GM12875 (cell line): ENCODE data around the gene TRMT10C.
"Not testable (repeated sequence)": the region's sequence is repeated elsewhere in the genome, so short reads cannot be mapped to it uniquely, and the experiment has no call there.

Experiments
- H3K4me3 ChIP-seq: one replicate; pipeline ENCODE4 v1.5.1; 2011; ENCODE audit warnings: low read depth, low read length, control low read depth
- TF ChIP-seq, protein P1 (sequence below): IDR thresholded peaks from 2 replicates; pipeline ENCODE4 v1.5.1; 2011; ENCODE audit warnings: low read depth, mild to moderate bottlenecking, control low read depth, inconsistent platforms, low read length, moderate library complexity, borderline replicate concordance; ENCODE audit not compliant: insufficient read depth

TRMT10C gene

GRCh38 chr3:101532783-101533602, 28.7 kb upstream of the TRMT10C start:
- TF ChIP-seq, protein P1, sequence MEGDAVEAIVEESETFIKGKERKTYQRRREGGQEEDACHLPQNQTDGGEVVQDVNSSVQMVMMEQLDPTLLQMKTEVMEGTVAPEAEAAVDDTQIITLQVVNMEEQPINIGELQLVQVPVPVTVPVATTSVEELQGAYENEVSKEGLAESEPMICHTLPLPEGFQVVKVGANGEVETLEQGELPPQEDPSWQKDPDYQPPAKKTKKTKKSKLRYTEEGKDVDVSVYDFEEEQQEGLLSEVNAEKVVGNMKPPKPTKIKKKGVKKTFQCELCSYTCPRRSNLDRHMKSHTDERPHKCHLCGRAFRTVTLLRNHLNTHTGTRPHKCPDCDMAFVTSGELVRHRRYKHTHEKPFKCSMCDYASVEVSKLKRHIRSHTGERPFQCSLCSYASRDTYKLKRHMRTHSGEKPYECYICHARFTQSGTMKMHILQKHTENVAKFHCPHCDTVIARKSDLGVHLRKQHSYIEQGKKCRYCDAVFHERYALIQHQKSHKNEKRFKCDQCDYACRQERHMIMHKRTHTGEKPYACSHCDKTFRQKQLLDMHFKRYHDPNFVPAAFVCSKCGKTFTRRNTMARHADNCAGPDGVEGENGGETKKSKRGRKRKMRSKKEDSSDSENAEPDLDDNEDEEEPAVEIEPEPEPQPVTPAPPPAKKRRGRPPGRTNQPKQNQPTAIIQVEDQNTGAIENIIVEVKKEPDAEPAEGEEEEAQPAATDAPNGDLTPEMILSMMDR, result no peak
- H3K4me3 ChIP-seq, result no peak overlapping the region

- TF ChIP-seq, protein P1, result no peak
- no peak overlapping the region for H3K4me3 ChIP-seq
Observed at GRCh38 chr3:101533603-101533968, 28.1 kb upstream of the TRMT10C start.

DNA sequence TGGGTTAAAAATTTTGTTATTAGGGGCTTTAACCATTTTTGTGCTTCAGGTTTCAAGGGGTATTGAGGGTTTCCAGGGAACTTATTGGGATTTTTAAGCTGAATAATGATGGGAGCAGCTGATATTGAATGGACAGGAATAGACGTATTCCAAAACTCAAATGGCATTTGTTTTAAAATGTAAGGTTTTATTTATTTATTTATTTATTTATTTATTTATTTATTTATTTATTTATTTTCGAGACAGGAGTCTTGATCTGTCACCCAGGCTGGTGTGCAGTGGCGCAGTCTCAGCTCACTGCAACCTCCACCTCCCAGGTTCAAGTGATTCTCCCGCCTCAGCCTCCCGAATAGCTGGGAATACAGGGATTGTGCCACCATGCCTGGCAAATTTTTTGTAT, 26.4 kb upstream of the TRMT10C start:
- no peak overlapping the region for H3K4me3 ChIP-seq
- TF ChIP-seq, protein P1, result no peak

GRCh38 chr3:101536266-101536665, 25.4 kb upstream of the TRMT10C start:
- TF ChIP-seq, protein P1, result no peak
- H3K4me3 ChIP-seq, result no peak overlapping the region

DNA sequence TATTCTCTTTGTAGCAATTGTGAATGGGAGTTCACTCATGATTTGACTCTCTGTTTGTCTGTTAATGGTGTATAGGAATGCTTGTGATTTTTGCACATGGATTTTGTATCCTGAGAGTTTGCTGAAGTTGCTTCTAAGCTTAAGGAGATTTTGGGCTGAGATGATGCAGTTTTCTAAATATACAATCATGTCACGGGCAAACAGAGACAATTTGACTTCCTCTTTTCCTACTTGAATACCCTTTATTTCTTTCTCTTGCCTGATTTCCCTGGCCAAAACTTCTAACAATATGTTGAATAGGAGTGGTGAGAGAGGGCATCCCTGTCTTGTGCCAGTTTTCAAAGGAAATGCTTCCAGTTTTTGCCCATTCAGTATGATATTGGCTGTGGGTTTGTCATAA, 24.7 kb upstream of the TRMT10C start:
- H3K4me3 ChIP-seq, result not testable (repeated sequence)

GRCh38 chr3:101542957-101543356, 18.7 kb upstream of the TRMT10C start:
- H3K4me3 ChIP-seq, result no peak overlapping the region
- TF ChIP-seq, protein P1, result no peak

DNA sequence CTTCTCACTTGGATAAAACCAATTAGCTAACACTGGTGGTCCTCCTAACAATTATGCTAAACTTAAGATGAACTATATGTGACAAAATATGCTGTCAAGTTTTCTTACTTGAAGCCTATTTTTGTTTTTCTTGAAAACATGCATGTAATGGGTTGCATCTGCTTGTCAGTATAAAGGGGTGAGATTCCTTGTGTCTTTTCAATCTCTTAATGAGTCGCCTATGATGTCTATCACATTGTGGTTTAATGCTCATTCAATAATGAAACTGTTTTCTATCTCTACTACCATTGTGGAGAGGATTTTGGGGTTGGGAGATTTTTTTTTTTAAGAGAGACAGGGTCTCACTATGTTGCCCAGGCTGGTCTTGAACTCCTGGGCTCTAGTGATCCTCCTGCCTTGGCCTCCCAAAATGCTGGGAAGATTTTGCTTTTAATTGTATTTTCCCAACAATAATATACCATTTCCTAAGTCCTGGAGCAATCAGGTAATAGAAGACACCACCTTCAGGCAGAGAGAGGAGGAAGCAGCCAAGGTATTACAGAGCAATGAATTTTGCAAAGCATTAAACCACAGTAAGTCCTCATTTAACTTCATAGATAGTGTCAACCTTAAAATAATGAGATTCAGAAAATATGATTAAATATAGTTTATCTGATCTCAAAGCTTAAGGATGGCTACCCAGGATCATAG, 17.4 kb upstream of the TRMT10C start:
- TF ChIP-seq, protein P1, result no peak
- no peak overlapping the region for H3K4me3 ChIP-seq
